Calu3 (cell line): ENCODE results near the gene KCNAB1. TPM values are rescaled to one million over a fixed set of nuclear protein-coding genes. Genes with fewer than 3 reads are reported as not detected.
A peak's percentile ranks its signal among the peaks of the same experiment; 100 is the strongest.

ENCODE experiments used
- BruUV-seq: library from RNA; stranded (reverse); fragments of 400-500 nt; replicated peaks from 2 replicates; lab custom pipeline; 2021; lab: Mats Ljungman, UMichigan
- CTCF ChIA-PET: fragments of 300-600 bp; sonication (Branson Sonifier 250); formaldehyde crosslinking; loops from one replicate; lab custom pipeline; 2022; ENCODE audit warnings: antibody characterized with exemption; lab: Charles Lee
- DNase-seq: peaks from one replicate; pipeline ENCODE4 v3.0.0; 2022
- H3K27ac Mint-ChIP-seq: one replicate; pipeline ENCODE4 v1.8.0; 2022; ENCODE audit warnings: mixed read lengths; ENCODE audit not compliant: unreplicated experiment
- H3K27me3 Mint-ChIP-seq: one replicate; pipeline ENCODE4 v1.8.0; 2022; ENCODE audit warnings: mixed read lengths; ENCODE audit not compliant: unreplicated experiment
- H3K36me3 Mint-ChIP-seq: one replicate; pipeline ENCODE4 v1.8.0; 2022; ENCODE audit warnings: mild to moderate bottlenecking, moderate library complexity, mixed read lengths; ENCODE audit not compliant: insufficient read depth, unreplicated experiment
- H3K4me1 Mint-ChIP-seq: one replicate; pipeline ENCODE4 v1.8.0; 2022; ENCODE audit warnings: mild to moderate bottlenecking, low read depth, mixed read lengths; ENCODE audit not compliant: unreplicated experiment
- H3K4me3 Mint-ChIP-seq: one replicate; pipeline ENCODE4 v1.8.0; 2022; ENCODE audit warnings: mild to moderate bottlenecking, low read depth, moderate library complexity, mixed read lengths; ENCODE audit not compliant: unreplicated experiment
- H3K9me3 Mint-ChIP-seq: one replicate; pipeline ENCODE4 v1.8.0; 2022; ENCODE audit warnings: low read depth, mixed read lengths; ENCODE audit not compliant: unreplicated experiment
- CTCF ChIP-seq: fragments of 200-600 bp; IDR thresholded peaks from one replicate; pipeline ENCODE4 v1.8.0; 2022; ENCODE audit warnings: antibody characterized with exemption; ENCODE audit not compliant: unreplicated experiment
- intact Hi-C: fragments of 100-400 bp; cut with micrococcal nuclease; formaldehyde crosslinking; loops from one replicate; pipeline ENCODE4 v1.10.0; 2022; ENCODE audit not compliant: unreplicated experiment
- total RNA-seq: library from RNA; stranded (reverse); gene quantifications from 2 replicates; pipeline ENCODE4 v1.2.3, GENCODE V29; 2022

The KCNAB1 gene
- total RNA-seq, 1 experiment from 2014 or later, result 1.6 TPM

- H3K27ac Mint-ChIP-seq, result no peak overlapping the region
- TF ChIP-seq CTCF, result no peak
- H3K27me3 Mint-ChIP-seq, result peaks cover 46% of the 10 kb centered on the region
- DNase-seq, result no peak
- no peaks in the 10 kb centered on the region for H3K36me3 Mint-ChIP-seq
- CTCF ChIA-PET, result no interaction called here
- no peaks in the 10 kb centered on the region for H3K9me3 Mint-ChIP-seq
- H3K4me3 Mint-ChIP-seq, result no peak overlapping the region
- H3K4me1 Mint-ChIP-seq, result no peaks in the 10 kb centered on the region
- BruUV-seq, result no TSS peak
- intact Hi-C loops, result no loop called here
These were observed 18.0 kb upstream of the KCNAB1 start for GRCh38 chr3:156102267-156102931.

- no peak overlapping the region for H3K27ac Mint-ChIP-seq
- no peak for TF ChIP-seq CTCF
- no peak overlapping the region for H3K4me3 Mint-ChIP-seq
- no peaks in the 10 kb centered on the region for H3K36me3 Mint-ChIP-seq
- H3K27me3 Mint-ChIP-seq, result peaks cover 53% of the 10 kb centered on the region
- no TSS peak for BruUV-seq
- intact Hi-C loops, result no loop called here
- no peak for DNase-seq
- no peaks in the 10 kb centered on the region for H3K9me3 Mint-ChIP-seq
- no peaks in the 10 kb centered on the region for H3K4me1 Mint-ChIP-seq
- CTCF ChIA-PET, result interaction anchor here (1.0 kb wide), 1 partner anchor 17 kb away, joined by 5 read pairs; no protein-coding TSS in a partner anchor
These were observed 13.5 kb upstream of the KCNAB1 start for GRCh38 chr3:156106721-156107373.

- no peak overlapping the region for H3K27ac Mint-ChIP-seq
- no peaks in the 10 kb centered on the region for H3K9me3 Mint-ChIP-seq
- H3K4me1 Mint-ChIP-seq, result no peaks in the 10 kb centered on the region
- no peaks in the 10 kb centered on the region for H3K36me3 Mint-ChIP-seq
- intact Hi-C loops, result no loop called here
- CTCF ChIA-PET, result interaction anchor here (1.0 kb wide), 1 partner anchor 18 kb away, joined by 5 read pairs; no protein-coding TSS in a partner anchor
- no TSS peak for BruUV-seq
- peaks cover 53% of the 10 kb centered on the region for H3K27me3 Mint-ChIP-seq
- no peak overlapping the region for H3K4me3 Mint-ChIP-seq
- no peak for TF ChIP-seq CTCF
- DNase-seq, result peak; percentile 43
These were observed 12.9 kb upstream of the KCNAB1 start for GRCh38 chr3:156107504-156107903.

GRCh38 chr3:156108616-156109015, 11.8 kb upstream of the KCNAB1 start:
- intact Hi-C loops, result no loop called here
- Mint-ChIP-seq H3K27me3 (peaks cover 51% of the 10 kb centered on the region), H3K36me3 (no peaks in the 10 kb centered on the region), H3K4me3 (no peak overlapping the region), H3K9me3 (no peaks in the 10 kb centered on the region), H3K27ac (no peak overlapping the region), H3K4me1 (no peaks in the 10 kb centered on the region)
- no peak for DNase-seq
- CTCF ChIA-PET, result no interaction called here
- BruUV-seq, result no TSS peak
- TF ChIP-seq CTCF, result no peak
